ENCODE data around the gene UVSSA. TPM values are rescaled to one million over a fixed set of nuclear protein-coding genes. Genes with fewer than 3 reads are reported as not detected.

The UVSSA gene
- total and polyA plus RNA-seq, 9 of the 15 experiments (the other 6 are each of a cell fraction or from before 2014, with no cell fraction given), result 0.21 to 14.6 (median 3.3) TPM

DNA sequence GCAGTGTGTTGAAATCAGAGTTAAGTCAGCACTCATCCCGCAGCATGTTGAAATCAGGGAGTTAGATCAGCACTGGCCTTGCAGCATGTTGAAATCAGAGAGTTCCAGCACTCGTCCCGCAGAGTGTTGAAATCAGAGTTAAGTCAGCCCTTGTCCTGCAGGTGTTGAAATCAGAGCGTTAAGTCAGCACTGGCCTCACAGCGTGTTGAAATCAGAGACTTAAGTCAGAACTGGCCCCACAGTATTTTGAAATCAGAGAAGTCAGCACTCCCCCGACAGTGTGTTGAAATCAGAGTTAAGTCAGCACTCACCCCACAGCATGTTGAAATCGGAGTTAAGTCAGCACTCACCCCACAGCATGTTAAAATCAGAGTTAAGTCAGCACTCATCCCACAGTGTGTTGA, 10.9 kb upstream of the UVSSA start (continued):
- TF ChIP-seq KAT2B (IDR thresholded peaks at IDR 0.05; ENCODE audit: low read depth, low read length), result no peak
- peak; percentile 90 for TF ChIP-seq CEBPB (tag; IDR thresholded peaks at IDR 0.05)
- TF ChIP-seq RBM17 (IDR thresholded peaks at IDR 0.05; ENCODE audit: borderline replicate concordance, low read depth, low read length), result no peak
- no peak for TF ChIP-seq CEBPG (CRISPR knock-in tag; IDR thresholded peaks at IDR 0.05)
- 0 out of 4 replicates have a peak, but pooled peaks have one; percentile 11 to 30 for TF ChIP-seq CEBPG (tag; conservative IDR thresholded peaks at IDR 0.05 in 1 of 2, IDR thresholded peaks at IDR 0.05 in 1 of 2)

DNA sequence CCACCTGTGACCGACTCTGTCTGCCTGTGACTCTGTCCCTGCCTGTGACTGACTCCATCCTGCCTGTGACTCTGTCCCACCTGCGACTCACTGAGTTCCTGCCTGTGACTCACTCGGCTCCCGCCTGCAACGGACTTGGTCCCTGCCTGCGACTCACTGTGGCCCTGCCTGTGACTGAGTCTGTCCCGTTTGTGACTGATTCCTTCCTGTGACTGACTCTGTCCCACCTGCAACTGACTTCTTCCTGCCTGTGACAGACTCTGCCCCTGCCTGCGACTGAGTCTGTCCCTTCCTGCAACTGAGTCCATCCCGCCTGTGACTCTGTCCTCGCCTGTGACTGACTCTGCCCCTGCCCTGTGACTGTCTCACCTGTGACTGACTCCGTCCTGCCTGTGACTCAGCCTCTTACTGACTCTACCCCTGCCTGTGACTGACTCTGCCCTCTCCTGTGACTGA, 9.6 kb upstream of the UVSSA start:
- WGBS (ENCODE audit: insufficient coverage, low coverage, missing lambda C conversion rate), result 80% methylated on average over 8 of the region's 11 CpGs
- no peak overlapping the region for H2AFZ ChIP-seq (ENCODE audit: low read depth, low read length)
- DNase-seq (ENCODE audit: extremely low read depth in 1 of 4, low spot score in 3 of 4) (peak in 1 of 4 experiments; percentile 12), ATAC-seq (no peak), FAIRE-seq (no peak)
- no peaks in the 10 kb centered on the region for H3K27me3 ChIP-seq (ENCODE audit: control insufficient read depth in 2 of 2, insufficient read depth in 2 of 2, low read length in 2 of 2)
- no peaks in the 10 kb centered on the region for H3K79me2 ChIP-seq (ENCODE audit: control insufficient read depth, insufficient read depth, low read length)
- no peak overlapping the region for H3K4me3 ChIP-seq
- no peak overlapping the region for H3K27ac ChIP-seq (ENCODE audit: extremely low read depth, low read depth, low read length)
- peaks cover 0 to 4% of the 10 kb centered on the region in 2 experiments; a peak in 1 of 5 replicates for H3K4me1 ChIP-seq (replicated peaks in 1 of 2; ENCODE audit: control insufficient read depth in 2 of 2, insufficient read depth in 2 of 2, low read length in 2 of 2)
- H3K9me1 ChIP-seq (ENCODE audit: control insufficient read depth, insufficient read depth, low read length), result no peaks in the 10 kb centered on the region
- H3K36me3 ChIP-seq (ENCODE audit: control insufficient read depth, insufficient read depth, low read length), result peaks cover 79% of the 10 kb centered on the region; the same call in 2 of the 3 replicates
- BruUV-seq (replicated peaks), result no TSS peak
- H3K4me2 ChIP-seq (ENCODE audit: insufficient read depth, low read length), result no peak overlapping the region
- intact Hi-C loops (cut with micrococcal nuclease) (no loop called here), in situ Hi-C loops (cut with MboI) (no loop called here)
- H4K20me1 ChIP-seq (replicated peaks; ENCODE audit: control insufficient read depth, insufficient read depth, low read length), result no peaks in the 10 kb centered on the region
- CTCF ChIA-PET (ENCODE audit: low intra/inter-chr PET ratio), result no interaction called here
- POLR2A ChIA-PET, result no interaction called here
- 0 out of 4 replicates have a peak overlapping the region, but pooled peaks of 1 of the 2 experiments have one; percentile 35 for H3K9ac ChIP-seq (ENCODE audit: insufficient read depth in 1 of 2, low read depth in 2 of 2, low read length in 2 of 2)
- H3K9me3 ChIP-seq (replicated peaks; ENCODE audit: control insufficient read depth, insufficient read depth, low read depth, low read length), result no peaks in the 10 kb centered on the region
- TF ChIP-seq, protein P1, sequence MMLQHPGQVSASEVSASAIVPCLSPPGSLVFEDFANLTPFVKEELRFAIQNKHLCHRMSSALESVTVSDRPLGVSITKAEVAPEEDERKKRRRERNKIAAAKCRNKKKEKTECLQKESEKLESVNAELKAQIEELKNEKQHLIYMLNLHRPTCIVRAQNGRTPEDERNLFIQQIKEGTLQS (IDR thresholded peaks at IDR 0.05), result peak; percentile 61
- TF ChIP-seq, protein P1 (CRISPR knock-in tag; conservative IDR thresholded peaks at IDR 0.05), result no peak
- TF ChIP-seq, protein P2, sequence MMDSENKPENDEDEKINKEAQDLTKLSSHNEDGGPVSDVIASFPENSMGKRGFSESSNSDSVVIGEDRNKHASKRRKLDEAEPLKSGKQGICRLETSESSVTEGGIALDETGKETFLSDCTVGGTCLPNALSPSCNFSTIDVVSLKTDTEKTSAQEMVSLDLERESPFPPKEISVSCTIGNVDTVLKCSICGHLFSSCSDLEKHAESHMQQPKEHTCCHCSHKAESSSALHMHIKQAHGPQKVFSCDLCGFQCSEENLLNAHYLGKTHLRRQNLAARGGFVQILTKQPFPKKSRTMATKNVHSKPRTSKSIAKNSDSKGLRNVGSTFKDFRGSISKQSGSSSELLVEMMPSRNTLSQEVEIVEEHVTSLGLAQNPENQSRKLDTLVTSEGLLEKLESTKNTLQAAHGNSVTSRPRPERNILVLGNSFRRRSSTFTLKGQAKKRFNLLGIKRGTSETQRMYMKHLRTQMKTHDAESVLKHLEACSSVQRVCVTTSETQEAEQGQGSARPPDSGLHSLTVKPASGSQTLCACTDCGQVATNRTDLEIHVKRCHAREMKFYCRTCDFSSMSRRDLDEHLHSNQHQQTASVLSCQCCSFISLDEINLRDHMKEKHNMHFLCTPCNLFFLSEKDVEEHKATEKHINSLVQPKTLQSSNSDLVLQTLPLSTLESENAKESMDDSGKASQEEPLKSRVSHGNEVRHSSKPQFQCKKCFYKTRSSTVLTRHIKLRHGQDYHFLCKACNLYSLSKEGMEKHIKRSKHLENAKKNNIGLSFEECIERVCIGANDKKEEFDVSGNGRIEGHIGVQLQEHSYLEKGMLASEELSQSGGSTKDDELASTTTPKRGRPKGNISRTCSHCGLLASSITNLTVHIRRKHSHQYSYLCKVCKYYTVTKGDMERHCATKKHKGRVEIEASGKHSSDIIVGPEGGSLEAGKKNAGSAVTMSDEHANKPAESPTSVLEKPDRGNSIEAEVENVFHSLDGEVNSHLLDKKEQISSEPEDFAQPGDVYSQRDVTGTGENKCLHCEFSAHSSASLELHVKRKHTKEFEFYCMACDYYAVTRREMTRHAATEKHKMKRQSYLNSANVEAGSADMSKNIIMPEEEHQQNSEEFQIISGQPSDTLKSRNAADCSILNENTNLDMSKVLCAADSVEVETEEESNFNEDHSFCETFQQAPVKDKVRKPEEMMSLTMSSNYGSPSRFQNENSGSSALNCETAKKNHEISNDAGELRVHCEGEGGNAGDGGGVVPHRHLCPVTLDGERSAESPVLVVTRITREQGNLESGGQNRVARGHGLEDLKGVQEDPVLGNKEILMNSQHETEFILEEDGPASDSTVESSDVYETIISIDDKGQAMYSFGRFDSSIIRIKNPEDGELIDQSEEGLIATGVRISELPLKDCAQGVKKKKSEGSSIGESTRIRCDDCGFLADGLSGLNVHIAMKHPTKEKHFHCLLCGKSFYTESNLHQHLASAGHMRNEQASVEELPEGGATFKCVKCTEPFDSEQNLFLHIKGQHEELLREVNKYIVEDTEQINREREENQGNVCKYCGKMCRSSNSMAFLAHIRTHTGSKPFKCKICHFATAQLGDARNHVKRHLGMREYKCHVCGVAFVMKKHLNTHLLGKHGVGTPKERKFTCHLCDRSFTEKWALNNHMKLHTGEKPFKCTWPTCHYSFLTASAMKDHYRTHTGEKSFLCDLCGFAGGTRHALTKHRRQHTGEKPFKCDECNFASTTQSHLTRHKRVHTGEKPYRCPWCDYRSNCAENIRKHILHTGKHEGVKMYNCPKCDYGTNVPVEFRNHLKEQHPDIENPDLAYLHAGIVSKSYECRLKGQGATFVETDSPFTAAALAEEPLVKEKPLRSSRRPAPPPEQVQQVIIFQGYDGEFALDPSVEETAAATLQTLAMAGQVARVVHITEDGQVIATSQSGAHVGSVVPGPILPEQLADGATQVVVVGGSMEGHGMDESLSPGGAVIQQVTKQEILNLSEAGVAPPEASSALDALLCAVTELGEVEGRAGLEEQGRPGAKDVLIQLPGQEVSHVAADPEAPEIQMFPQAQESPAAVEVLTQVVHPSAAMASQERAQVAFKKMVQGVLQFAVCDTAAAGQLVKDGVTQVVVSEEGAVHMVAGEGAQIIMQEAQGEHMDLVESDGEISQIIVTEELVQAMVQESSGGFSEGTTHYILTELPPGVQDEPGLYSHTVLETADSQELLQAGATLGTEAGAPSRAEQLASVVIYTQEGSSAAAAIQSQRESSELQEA (IDR thresholded peaks at IDR 0.05; ENCODE audit: low read depth), result no peak
- TF ChIP-seq, protein P3, sequence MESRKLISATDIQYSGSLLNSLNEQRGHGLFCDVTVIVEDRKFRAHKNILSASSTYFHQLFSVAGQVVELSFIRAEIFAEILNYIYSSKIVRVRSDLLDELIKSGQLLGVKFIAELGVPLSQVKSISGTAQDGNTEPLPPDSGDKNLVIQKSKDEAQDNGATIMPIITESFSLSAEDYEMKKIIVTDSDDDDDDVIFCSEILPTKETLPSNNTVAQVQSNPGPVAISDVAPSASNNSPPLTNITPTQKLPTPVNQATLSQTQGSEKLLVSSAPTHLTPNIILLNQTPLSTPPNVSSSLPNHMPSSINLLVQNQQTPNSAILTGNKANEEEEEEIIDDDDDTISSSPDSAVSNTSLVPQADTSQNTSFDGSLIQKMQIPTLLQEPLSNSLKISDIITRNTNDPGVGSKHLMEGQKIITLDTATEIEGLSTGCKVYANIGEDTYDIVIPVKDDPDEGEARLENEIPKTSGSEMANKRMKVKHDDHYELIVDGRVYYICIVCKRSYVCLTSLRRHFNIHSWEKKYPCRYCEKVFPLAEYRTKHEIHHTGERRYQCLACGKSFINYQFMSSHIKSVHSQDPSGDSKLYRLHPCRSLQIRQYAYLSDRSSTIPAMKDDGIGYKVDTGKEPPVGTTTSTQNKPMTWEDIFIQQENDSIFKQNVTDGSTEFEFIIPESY (CRISPR knock-in tag; IDR thresholded peaks at IDR 0.05), result peak; percentile 78; the same call in 1 of the 2 replicates
- peak in 1 of 2 experiments; percentile 16; a peak in 1 of 4 replicates for TF ChIP-seq TRIM24 (IDR thresholded peaks at IDR 0.05)

Measured in K562 (cell line).